NCI-H1694 treated with DMSO at 0.1 percent for 48 hours (cell line): Measurements from ENCODE around the gene SARNP.

Experiments
- DNase-seq: peaks from one replicate; lab custom pipeline; 2025; lab: John Stamatoyannopoulos, UW

SARNP gene

GRCh38 chr12:55724226-55724939, 93.1 kb downstream of the SARNP start:
- peak; percentile 59 for DNase-seq

GRCh38 chr12:55723516-55724225, 93.9 kb downstream of the SARNP start:
- DNase-seq, result no peak

GRCh38 chr12:55722948-55723347, 94.6 kb downstream of the SARNP start:
- no peak for DNase-seq

- no peak for DNase-seq
These were observed 95.8 kb downstream of the SARNP start for GRCh38 chr12:55721601-55722213.

- peak; percentile 82 for DNase-seq
These were observed 96.6 kb downstream of the SARNP start for GRCh38 chr12:55720894-55721444.

- no peak for DNase-seq
These were observed 97.4 kb downstream of the SARNP start, which contains the start of gene RDH5 for GRCh38 chr12:55720071-55720564. RDH5 (plus strand) TSS chr12:55720393; CDS start chr12:55721185, 792 bp downstream.

- DNase-seq, result no peak
These were observed 98.2 kb downstream of the SARNP start for GRCh38 chr12:55719371-55719770.

GRCh38 chr12:55718624-55719275, 98.8 kb downstream of the SARNP start:
- DNase-seq, result no peak

- no peak for DNase-seq
These were observed 99.5 kb downstream of the SARNP start for GRCh38 chr12:55718015-55718414.

- DNase-seq, result peak; percentile 96
These were observed 100.2 kb downstream of the SARNP start for GRCh38 chr12:55717011-55718007.

GRCh38 chr12:55716582-55716957, 101.0 kb downstream of the SARNP start:
- no peak for DNase-seq

GRCh38 chr12:55715833-55716581, 101.5 kb downstream of the SARNP start, which contains the start of gene BLOC1S1:
BLOC1S1 (plus strand) TSS chr12:55716046; CDS start chr12:55716052, 6 bp downstream.
- DNase-seq, result peak; percentile 89

GRCh38 chr12:55715169-55715764, 102.3 kb downstream of the SARNP start:
- DNase-seq, result no peak

- DNase-seq, result no peak
These were observed 103.8 kb downstream of the SARNP start for GRCh38 chr12:55713721-55714120.

GRCh38 chr12:55712700-55713415, 104.7 kb downstream of the SARNP start:
- DNase-seq, result no peak

GRCh38 chr12:55711786-55712553, 105.6 kb downstream of the SARNP start:
- no peak for DNase-seq

GRCh38 chr12:55708695-55709233, 108.8 kb downstream of the SARNP start:
- DNase-seq, result no peak
